GM13977 (cell line): ENCODE measurements around the gene LMO4.

Source experiments
- DNase-seq: peaks from one replicate; pipeline ENCODE4 v3.0.0; 2012; ENCODE audit warnings: low spot score
- CTCF ChIP-seq: IDR thresholded peaks from 2 replicates; pipeline ENCODE4 v1.5.1; 2012; ENCODE audit warnings: mild to moderate bottlenecking, control low read depth; ENCODE audit not compliant: insufficient read depth; ENCODE audit errors: extremely low read depth, missing control alignments
- in situ Hi-C: fragments of 300-500 bp; cut with MboI; formaldehyde crosslinking; loops from one replicate; pipeline ENCODE4 v1.12.0; 2022; ENCODE audit warnings: low sequenced_read_pairs, low pct_unique_long_range_greater_than_20kb, mixed read lengths, inconsistent platforms; ENCODE audit not compliant: unreplicated experiment

Gene LMO4

GRCh38 chr1:87330885-87331364, 2.2 kb downstream of the LMO4 start:
- TF ChIP-seq CTCF, result no peak
- peak; percentile 46 for DNase-seq
- in situ Hi-C loops, result loop anchor here (25.0 kb wide), 2 partner anchors 106 to 631 kb away; no protein-coding TSS in a partner anchor

GRCh38 chr1:87331365-87332241, 2.9 kb downstream of the LMO4 start:
- peak; percentile 77 for DNase-seq
- no peak for TF ChIP-seq CTCF
- in situ Hi-C loops, result loop anchor here (25.0 kb wide), 2 partner anchors 106 to 631 kb away; no protein-coding TSS in a partner anchor

- peak; percentile 44 for DNase-seq
- TF ChIP-seq CTCF, result no peak
- in situ Hi-C loops, result loop anchor here (25.0 kb wide), 2 partner anchors 103 to 628 kb away; no protein-coding TSS in a partner anchor
Measured at GRCh38 chr1:87333692-87334347, 5.1 kb downstream of the LMO4 start.

- in situ Hi-C loops, result loop anchor here (25.0 kb wide), 2 partner anchors 103 to 628 kb away; no protein-coding TSS in a partner anchor
- peak; percentile 37 for DNase-seq
- TF ChIP-seq CTCF, result no peak
Measured at GRCh38 chr1:87334351-87335174, 5.9 kb downstream of the LMO4 start.

- in situ Hi-C loops, result loop anchor here (25.0 kb wide), 2 partner anchors 102 to 627 kb away; no protein-coding TSS in a partner anchor
- TF ChIP-seq CTCF, result peak; percentile 59
- DNase-seq, result peak; percentile 81
Measured at GRCh38 chr1:87335175-87335884, 6.7 kb downstream of the LMO4 start.

- TF ChIP-seq CTCF, result no peak
- in situ Hi-C loops, result loop anchor here (25.0 kb wide), 2 partner anchors 101 to 626 kb away; no protein-coding TSS in a partner anchor
- DNase-seq, result no peak
Measured at GRCh38 chr1:87336623-87337067, 8.0 kb downstream of the LMO4 start.
